Coronary artery (tissue), 2 donors: ENCODE results near the gene MMP7.

Source experiments
- DNase-seq: peaks from one replicate; pipeline ENCODE4 v3.0.0-alpha.2; 2017; ENCODE audit warnings: low spot score
- H3K27ac ChIP-seq, 2 donors: fragments of 200-600 bp; sonication (generic); one replicate each; pipeline ENCODE4 v1.5.1; 2016 to 2019
- H3K4me3 ChIP-seq: fragments of 200-600 bp; sonication (generic); 2 replicates; pipeline ENCODE4 v1.5.1; 2016; ENCODE audit warnings: mild to moderate bottlenecking, moderate library complexity
- CTCF ChIP-seq: fragments of 200-600 bp; sonication (generic); IDR thresholded peaks from one replicate; pipeline ENCODE4 v1.5.1; 2019; ENCODE audit warnings: antibody characterized with exemption

Gene MMP7

GRCh38 chr11:102553835-102554282 lies 23.3 kb upstream of the MMP7 start:
- Histone ChIP-seq H3K27ac (no peak overlapping the region), H3K4me3 (no peak overlapping the region)
- DNase-seq, result no peak
- no peak for TF ChIP-seq CTCF

- no peak overlapping the region for H3K27ac ChIP-seq
- H3K4me3 ChIP-seq, result no peak overlapping the region
- no peak for DNase-seq
- TF ChIP-seq CTCF, result no peak
Observed at GRCh38 chr11:102552447-102553194, 22.1 kb upstream of the MMP7 start.

DNA sequence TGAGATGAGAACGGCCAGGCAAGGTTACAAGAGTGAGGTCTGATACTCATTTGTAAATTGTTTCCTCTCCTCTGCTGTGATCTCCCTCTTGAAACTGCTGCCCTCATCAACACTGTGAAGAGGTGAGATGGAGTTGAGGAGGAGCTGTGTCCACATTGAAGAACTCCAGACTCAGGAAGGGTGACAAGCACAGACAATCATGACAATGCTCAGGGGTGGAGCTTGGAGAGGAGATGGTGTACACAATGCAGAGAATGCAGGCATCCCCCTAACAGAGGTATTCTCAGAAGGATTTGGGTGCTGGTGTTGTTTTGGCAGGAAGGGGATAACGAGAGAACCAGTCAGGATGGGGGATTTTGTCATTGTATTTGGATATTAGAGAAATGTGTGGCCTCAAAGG lies 21.5 kb upstream of the MMP7 start:
- Histone ChIP-seq H3K4me3 (no peak overlapping the region), H3K27ac (no peak overlapping the region)
- DNase-seq, result no peak

GRCh38 chr11:102551169-102551781 lies 20.7 kb upstream of the MMP7 start:
- H3K27ac ChIP-seq, result no peak overlapping the region
- no peak for DNase-seq
- H3K4me3 ChIP-seq, result no peak overlapping the region
- TF ChIP-seq CTCF, result no peak

More for the DNA sequence above, 21.5 kb upstream of the MMP7 start:
- no peak for TF ChIP-seq CTCF

- DNase-seq, result no peak
- Histone ChIP-seq H3K4me3 (no peak overlapping the region), H3K27ac (no peak overlapping the region)
- no peak for TF ChIP-seq CTCF
Observed at GRCh38 chr11:102546923-102547471, 16.4 kb upstream of the MMP7 start.

- TF ChIP-seq CTCF, result no peak
- Histone ChIP-seq H3K27ac (no peak overlapping the region), H3K4me3 (no peak overlapping the region)
- DNase-seq, result no peak
Observed at GRCh38 chr11:102546427-102546826, 15.9 kb upstream of the MMP7 start.
